Muscle of back (tissue), 13 donors: ENCODE measurements around the gene PCIF1. TPM values are rescaled to one million over a fixed set of nuclear protein-coding genes. Genes with fewer than 3 reads are reported as not detected.
"Not testable (repeated sequence)": the region's sequence is repeated elsewhere in the genome, so short reads cannot be mapped to it uniquely, and the experiment has no call there.

Source experiments
- DNase-seq, 3 donors: peaks; one replicate each; pipeline versions ENCODE4 v3.0.0 to v3.0.0-alpha.2; 2013
- long read RNA-seq, 9 donors: transcript quantifications; one replicate each; lab custom pipeline, GENCODE V29; 2026
- polyA plus RNA-seq, 10 donors: library from polyadenylated mRNA; unstranded; fragments of 120-200 nt; gene quantifications; one replicate each; pipeline ENCODE4 v1.2.1, GENCODE V29; 2013; ENCODE audit not compliant: insufficient read length in 10 of 10

PCIF1 gene
- polyA plus RNA-seq: 10 to 100 TPM; 21.9 to 30.4 (median 24.5) TPM
- long read RNA-seq, donor 1, partial matches to known transcripts: 0 of 2 reads
- long read RNA-seq, donor 1, other reads (novel, unspliced or antisense): 0 of 2 reads
- long read RNA-seq, donor 2, partial matches to known transcripts: 0 of 4 reads
- long read RNA-seq, donor 2, other reads (novel, unspliced or antisense): 0 of 4 reads
- long read RNA-seq, donor 3: 0 reads
- long read RNA-seq, donor 4, transcript PCIF1-201 (17 exons, 2,747 nt): major isoform, 5 of 8 reads
- long read RNA-seq, donor 4, partial matches to known transcripts: 0 of 8 reads
- long read RNA-seq, donor 4, other reads (novel, unspliced or antisense): 0 of 8 reads
- long read RNA-seq, donor 5, transcript PCIF1-203 (2 exons, 627 nt): major isoform, 6 of 7 reads
- long read RNA-seq, donor 5, partial matches to known transcripts: 0 of 7 reads
- long read RNA-seq, donor 5, other reads (novel, unspliced or antisense): 0 of 7 reads
- long read RNA-seq, donor 6, transcript PCIF1-203 (2 exons, 627 nt): major isoform, 5 of 9 reads
- long read RNA-seq, donor 6, partial matches to known transcripts: 0 of 9 reads
- long read RNA-seq, donor 6, other reads (novel, unspliced or antisense): 0 of 9 reads
- long read RNA-seq, donor 7, partial matches to known transcripts: 0 of 6 reads
- long read RNA-seq, donor 7, other reads (novel, unspliced or antisense): 0 of 6 reads
- long read RNA-seq, donor 8, partial matches to known transcripts: 0 of 4 reads
- long read RNA-seq, donor 8, other reads (novel, unspliced or antisense): 0 of 4 reads
- long read RNA-seq, donor 9, partial matches to known transcripts: 0 of 1 reads
- long read RNA-seq, donor 9, other reads (novel, unspliced or antisense): 0 of 1 reads

DNA sequence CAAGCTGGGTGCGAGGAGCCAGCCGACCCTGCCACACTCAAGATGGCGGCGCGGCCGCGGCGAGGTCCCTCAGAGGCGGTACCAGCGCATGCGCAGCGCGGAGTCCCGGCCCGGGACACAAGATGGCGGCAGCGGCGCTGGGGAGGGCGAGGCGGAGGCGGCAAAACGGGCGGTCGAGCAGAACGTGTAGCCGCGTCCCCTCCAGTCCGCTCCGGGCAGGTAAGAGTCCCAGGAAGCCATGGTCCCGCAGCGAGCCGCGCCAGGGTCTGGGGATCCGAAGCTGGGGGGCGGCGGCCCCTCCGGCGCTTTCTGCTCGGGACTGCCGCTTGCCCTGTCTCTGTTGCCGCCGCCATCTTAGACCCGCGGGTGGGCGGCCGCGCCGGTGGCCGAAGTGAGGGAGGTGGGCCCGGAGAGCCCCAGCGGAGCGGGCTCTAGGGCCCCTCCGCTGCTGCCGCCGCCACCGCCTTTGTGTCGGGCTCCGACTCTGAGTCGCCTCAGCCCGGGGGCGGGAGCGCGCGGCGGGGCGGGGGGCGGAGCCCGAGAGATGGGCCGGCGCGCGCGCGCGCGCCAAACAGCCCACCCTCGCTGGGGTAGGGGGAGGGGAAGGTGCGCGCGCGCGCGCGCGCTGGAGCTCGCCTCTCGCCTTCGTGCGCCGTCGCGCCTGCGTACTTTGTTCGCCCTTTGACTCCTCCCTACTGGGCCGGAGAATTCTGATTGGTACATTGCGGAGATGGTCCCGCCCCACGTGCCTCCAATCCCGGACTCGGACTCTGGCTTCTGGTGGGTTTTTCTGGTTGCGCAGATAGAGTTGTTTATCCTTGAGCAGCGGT is at the start of gene PCIF1:
PCIF1 (plus strand) TSS at position 98 of the 830 bp plus-strand sequence. CDS start 4,317 bp downstream, outside the sequence.
- DNase-seq: peak; percentile 98 to 100 (median 100)

DNA sequence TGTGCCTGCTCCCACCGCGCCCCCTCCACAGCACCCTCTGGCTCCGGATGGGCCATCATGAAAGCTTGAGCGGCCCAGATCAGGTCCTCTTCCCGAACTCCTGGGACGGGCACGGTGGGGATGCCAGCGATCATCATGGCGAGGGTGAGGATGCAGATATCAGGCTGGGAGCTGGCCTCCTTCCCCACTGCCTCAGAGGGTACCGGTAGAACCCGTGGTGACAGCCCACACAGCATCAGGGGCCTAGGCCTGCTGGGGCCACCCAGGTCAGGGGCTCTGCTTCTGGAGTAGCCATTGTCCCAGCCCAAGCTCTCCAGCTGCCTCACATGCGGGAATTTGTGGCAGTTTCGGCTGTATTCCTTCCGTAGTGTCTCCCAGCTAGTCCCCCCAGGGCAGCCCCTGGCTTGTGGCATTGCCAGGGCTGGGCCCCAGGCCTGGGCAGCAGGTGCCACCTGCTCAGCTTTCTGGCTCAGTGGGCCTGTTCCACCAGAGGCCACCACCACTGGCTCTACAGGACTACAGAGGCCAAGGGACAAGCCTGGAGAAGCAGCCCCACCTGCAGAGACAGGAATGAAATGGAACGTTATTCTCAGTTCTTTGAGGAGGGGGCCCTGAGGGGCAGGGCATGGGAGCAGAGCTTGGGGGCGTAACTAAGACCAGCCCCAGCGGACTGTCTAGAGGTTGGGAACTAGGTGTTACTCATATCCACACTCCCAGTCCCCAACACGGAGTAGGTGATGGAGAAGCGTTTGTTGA is 47.7 kb upstream of the PCIF1 start:
- no peak for DNase-seq

DNA sequence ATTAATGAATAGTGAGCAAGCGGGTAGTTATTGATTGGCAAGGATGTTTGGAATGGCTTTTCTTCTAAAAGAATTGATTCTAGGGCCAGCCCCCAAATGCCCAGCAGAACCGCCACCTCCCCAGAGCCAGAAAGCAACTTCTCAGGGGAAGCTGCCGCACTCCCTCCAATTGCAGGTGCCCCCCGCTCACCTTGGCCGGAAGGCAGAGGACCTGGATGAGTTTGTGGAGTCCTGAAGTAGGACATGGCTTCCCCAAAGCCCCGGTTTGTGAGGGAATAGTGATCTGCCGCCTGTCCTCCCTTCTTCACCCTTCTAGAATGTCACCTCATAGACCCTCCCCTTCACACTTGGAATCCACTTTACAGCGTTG is 47.2 kb upstream of the PCIF1 start, which contains the start of gene SPATA25:
SPATA25 (minus strand) TSS at position 277 of the 370 bp plus-strand sequence; CDS start at position 245, 32 bp downstream.
- DNase-seq: no peak

DNA sequence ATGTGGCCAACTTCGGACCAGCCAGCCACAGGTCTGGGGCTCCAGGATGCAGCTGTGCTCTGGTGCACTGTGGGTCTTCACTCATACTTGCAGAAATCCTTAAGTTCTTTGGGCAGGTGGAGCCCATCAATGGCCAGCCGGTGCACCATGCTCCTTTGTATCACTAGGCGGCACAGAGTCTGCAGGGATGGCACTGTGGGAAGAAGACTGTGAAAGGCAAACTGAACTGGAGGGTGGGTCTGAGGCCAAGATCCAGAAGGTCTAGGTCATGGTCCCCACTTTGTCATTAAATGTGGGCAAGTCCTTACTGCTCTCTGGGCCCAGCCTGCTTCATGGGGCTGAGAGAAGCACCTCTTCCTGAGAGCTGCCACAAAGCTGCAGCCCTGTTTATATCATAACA is 45.8 kb upstream of the PCIF1 start:
- no peak for DNase-seq

DNA sequence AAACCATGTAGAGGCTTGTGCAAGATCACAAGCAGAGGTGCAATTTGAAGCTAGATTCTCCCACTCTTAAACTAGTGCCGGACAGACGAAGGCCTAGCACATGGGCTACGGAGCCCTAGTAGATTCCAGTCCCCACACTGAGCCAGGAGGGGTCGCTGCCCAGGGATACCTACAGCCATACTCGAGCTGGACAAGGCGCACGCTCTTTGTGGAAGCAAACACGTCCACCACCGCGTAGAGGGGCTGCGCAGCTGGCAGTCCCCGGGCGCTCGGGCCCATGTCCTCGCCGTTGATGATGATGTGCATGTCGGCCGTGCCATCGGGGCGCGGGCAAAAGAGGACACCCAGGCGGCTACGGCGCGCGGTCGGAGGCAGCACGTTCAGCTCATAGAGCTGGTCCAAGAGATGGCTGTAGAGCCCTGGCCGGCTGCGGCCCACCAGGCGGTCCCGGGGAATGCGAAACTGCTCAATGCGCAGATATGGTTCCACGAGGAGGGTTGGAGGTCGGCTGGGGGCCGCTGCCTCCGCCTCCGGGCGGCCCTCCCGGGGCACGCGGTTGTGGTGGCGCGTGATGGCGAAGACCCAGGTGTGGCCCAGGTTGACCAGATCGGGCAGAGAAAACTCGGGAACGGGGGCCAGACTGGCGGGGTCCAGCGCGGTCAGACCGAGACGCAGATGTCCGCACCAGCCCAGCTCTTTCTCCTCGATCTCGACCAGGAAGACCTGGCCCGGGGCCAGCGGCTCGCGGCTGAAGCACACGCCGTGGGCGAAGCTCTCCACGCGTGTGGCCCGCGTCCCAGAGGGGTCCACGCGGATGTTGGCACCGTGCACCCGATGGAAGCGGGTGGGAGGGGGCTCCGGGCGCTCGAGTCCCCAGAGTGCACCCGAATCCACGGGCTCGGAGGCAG is 44.2 kb upstream of the PCIF1 start:
- peak; percentile 79 to 95 (median 84) for DNase-seq

DNA sequence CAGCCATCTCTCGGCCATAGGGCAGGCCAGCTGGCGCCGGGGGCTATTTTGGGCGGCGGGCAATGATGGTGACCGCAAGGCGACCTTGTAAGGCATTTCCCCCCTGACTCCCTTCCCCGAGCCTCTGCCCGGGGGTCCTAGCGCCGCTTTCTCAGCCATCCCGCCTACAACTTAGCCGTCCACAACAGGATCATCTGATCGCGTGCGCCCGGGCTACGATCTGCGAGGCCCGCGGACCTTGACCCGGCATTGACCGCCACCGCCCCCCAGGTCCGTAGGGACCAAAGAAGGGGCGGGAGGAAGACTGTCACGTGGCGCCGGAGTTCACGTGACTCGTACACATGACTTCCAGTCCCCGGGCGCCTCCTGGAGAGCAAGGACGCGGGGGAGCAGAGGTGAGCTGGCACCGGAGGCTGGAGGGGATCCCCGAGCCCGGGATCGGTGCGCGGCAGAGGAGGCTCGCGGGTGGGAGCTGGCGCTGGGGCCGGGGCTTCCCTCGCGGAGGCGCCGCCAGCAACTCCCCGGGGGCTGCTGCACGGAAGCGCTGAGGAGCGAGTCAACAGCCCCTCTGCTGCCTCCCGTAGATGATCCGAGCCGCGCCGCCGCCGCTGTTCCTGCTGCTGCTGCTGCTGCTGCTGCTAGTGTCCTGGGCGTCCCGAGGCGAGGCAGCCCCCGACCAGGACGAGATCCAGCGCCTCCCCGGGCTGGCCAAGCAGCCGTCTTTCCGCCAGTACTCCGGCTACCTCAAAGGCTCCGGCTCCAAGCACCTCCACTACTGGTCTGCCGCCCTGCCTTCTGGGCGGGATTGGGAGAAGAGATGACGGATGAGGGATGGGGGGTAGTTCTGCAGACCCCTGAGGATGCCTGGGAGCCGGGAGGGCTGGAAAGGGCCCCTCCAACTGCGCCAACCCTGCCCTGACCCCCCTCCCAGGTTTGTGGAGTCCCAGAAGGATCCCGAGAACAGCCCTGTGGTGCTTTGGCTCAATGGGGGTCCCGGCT is 43.2 kb upstream of the PCIF1 start, which contains the start of the genes CTSA and NEURL2:
CTSA (plus strand) TSS at position 351 of the 999 bp plus-strand sequence; CDS start at position 585, 234 bp downstream.
NEURL2 (minus strand) TSS at position 224 of the 999 bp plus-strand sequence; CDS start at position 7, 217 bp downstream.
- DNase-seq: peak; percentile 95 to 97 (median 95)

DNA sequence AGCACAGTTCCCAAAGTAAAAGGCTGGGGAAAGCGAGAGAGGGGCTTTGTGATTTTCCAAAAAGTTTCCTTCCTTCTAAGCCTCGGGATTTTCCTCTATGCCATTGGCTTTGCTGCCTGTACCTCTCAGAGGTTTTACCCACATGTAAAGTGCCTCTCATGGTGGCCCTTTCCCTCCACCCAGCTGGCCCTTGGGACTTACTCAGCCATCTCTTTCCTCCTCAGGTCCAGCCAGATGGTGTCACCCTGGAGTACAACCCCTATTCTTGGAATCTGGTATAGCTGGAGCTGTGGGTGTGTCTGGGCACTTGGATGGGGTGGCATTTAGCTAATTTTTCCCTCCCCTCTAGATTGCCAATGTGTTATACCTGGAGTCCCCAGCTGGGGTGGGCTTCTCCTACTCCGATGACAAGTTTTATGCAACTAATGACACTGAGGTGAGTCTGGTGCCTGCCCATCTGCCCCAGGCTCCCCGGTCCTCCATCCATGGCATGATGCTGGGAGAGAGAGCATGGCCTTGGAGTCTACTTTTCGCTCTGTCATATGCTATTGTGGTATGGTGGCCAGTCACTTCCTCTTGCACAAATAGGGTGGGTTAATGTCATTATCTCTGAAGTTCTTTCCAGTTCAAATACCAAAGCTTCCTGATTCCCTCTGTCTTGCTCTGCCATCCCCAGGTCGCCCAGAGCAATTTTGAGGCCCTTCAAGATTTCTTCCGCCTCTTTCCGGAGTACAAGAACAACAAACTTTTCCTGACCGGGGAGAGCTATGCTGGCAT is 42.2 kb upstream of the PCIF1 start:
- no peak for DNase-seq

DNA sequence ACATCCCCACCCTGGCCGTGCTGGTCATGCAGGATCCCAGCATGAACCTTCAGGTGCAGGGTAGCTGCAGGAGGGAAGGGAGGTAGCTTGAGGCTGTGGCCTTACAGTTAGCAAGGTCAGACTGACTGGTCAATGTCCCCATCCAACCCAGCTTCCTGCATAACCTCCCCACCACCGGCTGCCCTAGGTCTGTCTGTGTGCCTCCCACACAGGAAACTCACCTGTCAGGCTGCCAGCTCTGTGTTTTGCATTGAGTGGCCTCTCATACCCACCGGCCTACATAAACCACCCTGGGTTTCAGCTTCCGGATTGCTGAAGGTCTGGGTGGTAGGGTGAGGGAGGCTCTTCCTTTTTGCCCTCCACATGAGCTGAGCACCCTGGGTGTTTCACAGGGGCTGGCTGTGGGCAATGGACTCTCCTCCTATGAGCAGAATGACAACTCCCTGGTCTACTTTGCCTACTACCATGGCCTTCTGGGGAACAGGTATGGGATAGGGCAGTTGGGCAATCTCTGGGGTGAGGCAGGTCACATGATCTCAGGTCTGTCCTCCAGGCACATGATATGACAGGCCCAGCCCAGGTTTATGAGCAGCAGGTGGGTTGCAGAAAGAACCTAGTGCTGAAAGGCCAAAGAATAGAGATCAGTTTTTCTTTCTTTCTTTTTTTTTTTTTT is 41.5 kb upstream of the PCIF1 start:
- DNase-seq: no peak

DNA sequence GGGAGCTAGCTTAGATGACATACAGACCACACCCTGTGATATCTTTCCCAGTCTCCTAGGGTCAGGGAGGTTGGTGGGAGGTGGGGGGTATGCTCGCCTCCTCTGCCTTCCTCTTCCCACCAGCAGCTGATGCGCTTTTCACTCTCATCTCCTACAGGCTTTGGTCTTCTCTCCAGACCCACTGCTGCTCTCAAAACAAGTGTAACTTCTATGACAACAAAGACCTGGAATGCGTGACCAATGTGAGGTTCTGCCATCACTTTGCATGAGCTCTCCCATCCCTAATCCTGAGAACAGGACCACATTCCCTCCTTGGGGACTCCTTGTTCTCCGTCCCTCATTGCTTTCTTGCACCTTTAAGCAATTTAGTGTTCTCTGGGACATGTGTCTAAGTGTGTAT is 40.7 kb upstream of the PCIF1 start:
- DNase-seq: no peak

DNA sequence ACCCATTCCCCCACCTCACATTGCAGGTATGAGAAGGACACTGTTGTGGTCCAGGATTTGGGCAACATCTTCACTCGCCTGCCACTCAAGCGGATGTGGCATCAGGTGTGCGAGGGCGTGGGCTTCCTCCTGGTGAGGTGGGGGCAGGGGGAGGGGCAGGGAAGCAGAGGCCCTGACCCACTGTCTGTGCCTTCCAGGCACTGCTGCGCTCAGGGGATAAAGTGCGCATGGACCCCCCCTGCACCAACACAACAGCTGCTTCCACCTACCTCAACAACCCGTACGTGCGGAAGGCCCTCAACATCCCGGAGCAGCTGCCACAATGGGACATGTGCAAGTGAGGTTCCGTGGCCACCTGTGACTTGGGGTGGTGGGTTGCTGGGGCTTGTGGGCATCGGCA is 39.7 kb upstream of the PCIF1 start:
- DNase-seq: no peak

DNA sequence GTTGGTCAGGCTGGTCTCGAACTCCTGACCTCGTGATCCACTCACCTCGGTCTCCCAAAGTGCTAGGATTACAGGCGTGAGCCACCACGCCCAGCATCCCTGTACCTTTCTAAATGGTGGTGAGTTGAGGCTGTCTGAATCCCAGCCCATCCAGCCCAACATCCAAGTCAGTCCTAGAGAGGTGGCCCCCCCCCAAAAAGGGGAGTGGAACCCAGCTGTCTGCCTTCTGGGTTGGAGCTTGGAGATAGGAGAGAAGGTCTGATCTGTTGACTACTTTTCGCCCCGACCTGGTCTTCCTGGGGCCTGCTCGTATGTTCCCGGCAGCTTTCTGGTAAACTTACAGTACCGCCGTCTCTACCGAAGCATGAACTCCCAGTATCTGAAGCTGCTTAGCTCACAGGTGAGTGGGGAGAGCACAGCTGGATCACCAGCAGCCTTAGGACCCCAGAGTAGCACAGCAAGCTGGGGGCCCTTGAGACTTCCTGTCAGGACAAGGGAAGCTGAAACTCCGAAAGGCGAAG is 37.8 kb upstream of the PCIF1 start:
- DNase-seq: no peak

DNA sequence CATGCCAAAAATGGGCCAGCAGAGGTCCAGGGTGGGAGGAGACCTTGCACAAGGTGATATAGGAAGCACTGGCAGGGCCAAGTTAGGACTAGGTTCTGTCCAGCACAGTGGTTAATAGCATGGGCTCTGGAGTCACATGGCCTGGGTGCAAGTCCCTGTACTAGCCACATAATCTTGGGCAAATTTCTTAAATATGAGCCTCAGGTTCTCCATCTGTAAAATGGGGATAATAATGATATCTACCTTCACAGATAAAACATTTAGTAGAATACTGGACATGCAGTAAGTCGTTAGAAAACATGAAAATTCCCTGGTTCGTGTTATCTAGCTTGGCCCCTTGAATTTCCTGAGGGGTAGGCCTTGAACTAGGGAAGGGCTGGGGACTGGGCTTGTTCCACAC is 37.2 kb upstream of the PCIF1 start:
- DNase-seq: no peak

DNA sequence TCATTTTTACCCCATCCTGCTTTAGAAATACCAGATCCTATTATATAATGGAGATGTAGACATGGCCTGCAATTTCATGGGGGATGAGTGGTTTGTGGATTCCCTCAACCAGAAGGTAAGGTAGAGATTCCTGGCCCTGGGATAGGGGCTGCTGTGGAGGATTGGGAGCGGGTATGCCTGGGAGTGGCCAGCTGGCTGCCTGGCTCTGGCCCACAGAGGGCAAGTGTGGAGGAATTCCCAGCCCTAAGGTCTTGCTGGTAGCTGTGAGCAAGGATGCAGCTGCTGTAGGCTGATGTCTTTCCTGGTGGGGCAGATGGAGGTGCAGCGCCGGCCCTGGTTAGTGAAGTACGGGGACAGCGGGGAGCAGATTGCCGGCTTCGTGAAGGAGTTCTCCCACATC is 36.8 kb upstream of the PCIF1 start:
- DNase-seq: no peak

DNA sequence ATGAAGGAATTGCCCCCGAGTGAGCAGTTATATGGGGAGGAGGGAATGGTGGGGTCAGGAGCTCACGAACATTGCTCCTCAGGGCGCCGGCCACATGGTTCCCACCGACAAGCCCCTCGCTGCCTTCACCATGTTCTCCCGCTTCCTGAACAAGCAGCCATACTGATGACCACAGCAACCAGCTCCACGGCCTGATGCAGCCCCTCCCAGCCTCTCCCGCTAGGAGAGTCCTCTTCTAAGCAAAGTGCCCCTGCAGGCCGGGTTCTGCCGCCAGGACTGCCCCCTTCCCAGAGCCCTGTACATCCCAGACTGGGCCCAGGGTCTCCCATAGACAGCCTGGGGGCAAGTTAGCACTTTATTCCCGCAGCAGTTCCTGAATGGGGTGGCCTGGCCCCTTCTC is 36.2 kb upstream of the PCIF1 start:
- DNase-seq: no peak

DNA sequence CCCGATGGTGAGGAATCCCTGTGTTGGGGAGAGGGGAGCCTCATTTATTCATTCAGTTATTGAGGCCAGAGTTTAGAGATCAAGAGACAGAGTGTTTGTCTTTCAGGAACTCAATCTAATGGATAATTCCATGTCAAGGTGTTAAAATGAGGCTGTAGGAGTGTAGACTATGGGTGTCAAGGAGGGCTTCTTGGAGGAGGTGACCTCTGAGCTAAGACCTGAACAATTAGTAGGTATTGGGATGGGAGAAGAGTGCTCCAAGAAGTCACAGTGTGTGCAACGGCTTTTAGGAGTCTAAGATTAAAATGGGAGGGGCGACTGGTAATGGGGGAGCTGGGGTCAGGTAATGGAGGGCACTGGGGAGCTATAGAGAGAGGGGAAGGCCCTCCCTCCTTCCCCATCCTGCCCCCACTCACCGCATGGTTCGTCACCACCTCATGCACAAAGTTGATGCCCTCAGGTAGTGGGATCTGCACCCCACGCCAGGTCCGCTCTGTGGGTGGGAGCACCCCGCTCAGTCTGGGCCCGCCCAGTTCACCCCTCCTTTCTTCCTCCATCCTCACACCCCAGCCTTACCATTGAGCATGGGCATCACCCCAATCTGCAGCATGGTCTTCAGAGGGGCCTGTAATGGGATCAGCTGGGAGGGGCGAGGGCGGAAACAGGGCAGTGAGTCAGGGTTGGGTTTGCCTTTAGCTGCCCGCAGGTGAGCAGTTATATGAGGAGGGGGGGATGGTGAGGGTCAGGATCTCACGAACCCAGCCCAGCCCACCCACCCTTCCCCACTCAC is 35.2 kb upstream of the PCIF1 start:
- DNase-seq: no peak

DNA sequence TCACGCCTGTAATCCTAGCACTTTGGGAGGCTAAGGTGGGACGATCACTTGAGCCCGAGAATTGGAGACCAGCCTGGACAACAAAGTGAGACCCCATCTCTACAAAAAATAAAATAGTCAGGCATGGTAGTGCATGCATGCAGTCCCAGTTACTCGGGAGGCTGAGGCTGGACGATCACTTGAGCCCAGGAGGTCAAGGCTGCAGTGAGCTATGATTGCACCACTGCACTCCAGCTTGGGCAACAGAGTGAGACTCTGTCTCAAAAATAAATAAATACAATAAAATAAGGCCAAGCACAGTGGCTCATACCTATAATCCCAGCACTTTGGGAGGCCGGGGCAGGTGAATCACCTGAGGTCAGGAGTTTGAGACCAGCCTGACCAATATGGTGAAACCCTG is 33.2 kb upstream of the PCIF1 start:
- DNase-seq: not testable (repeated sequence)
